GM21423 (cell line): ENCODE measurements around the gene ADGRD1.

Source experiments
- ATAC-seq: cut with Tn5 transposase; IDR thresholded peaks from one replicate; pipeline ENCODE4 v1.9.1; 2021; ENCODE audit warnings: mild to moderate bottlenecking, moderate library complexity; ENCODE audit not compliant: unreplicated experiment

The ADGRD1 gene

GRCh38 chr12:130965214-130965613, 11.5 kb downstream of the ADGRD1 start:
- ATAC-seq, result no peak

- no peak for ATAC-seq
Measured at GRCh38 chr12:130965668-130966067, 12.0 kb downstream of the ADGRD1 start.

- ATAC-seq, result no peak
Measured at GRCh38 chr12:130966443-130967030, 12.8 kb downstream of the ADGRD1 start.

GRCh38 chr12:130967636-130968035, 13.9 kb downstream of the ADGRD1 start:
- no peak for ATAC-seq

GRCh38 chr12:130968611-130969010, 14.9 kb downstream of the ADGRD1 start:
- ATAC-seq, result no peak

GRCh38 chr12:130969223-130969622, 15.5 kb downstream of the ADGRD1 start:
- no peak for ATAC-seq

- ATAC-seq, result no peak
Measured at GRCh38 chr12:130970165-130970907, 16.6 kb downstream of the ADGRD1 start.

GRCh38 chr12:130970908-130971233, 17.2 kb downstream of the ADGRD1 start:
- no peak for ATAC-seq

- ATAC-seq, result no peak
Measured at GRCh38 chr12:130971925-130972585, 18.3 kb downstream of the ADGRD1 start.

GRCh38 chr12:130972586-130972950, 18.9 kb downstream of the ADGRD1 start:
- no peak for ATAC-seq

GRCh38 chr12:130973109-130973508, 19.4 kb downstream of the ADGRD1 start:
- ATAC-seq, result no peak

- ATAC-seq, result no peak
Measured at GRCh38 chr12:130973906-130974305, 20.2 kb downstream of the ADGRD1 start.

GRCh38 chr12:130975116-130975515, 21.4 kb downstream of the ADGRD1 start:
- ATAC-seq, result no peak

- ATAC-seq, result no peak
Measured at GRCh38 chr12:130976171-130976720, 22.5 kb downstream of the ADGRD1 start.

GRCh38 chr12:130977046-130977742, 23.5 kb downstream of the ADGRD1 start:
- ATAC-seq, result no peak

GRCh38 chr12:130977743-130978095, 24.0 kb downstream of the ADGRD1 start:
- no peak for ATAC-seq

GRCh38 chr12:130978785-130979184, 25.1 kb downstream of the ADGRD1 start:
- no peak for ATAC-seq

- ATAC-seq, result no peak
Measured at GRCh38 chr12:130981074-130981742, 27.5 kb downstream of the ADGRD1 start.

- ATAC-seq, result no peak
Measured at GRCh38 chr12:130981911-130982310, 28.2 kb downstream of the ADGRD1 start.

GRCh38 chr12:130982565-130983225, 29.0 kb downstream of the ADGRD1 start:
- no peak for ATAC-seq
